Breast epithelium (tissue), 4 donors: ENCODE results near the gene SRPK1. TPM values are rescaled to one million over a fixed set of nuclear protein-coding genes. Genes with fewer than 3 reads are reported as not detected.
A peak's percentile ranks its signal among the peaks of the same experiment; 100 is the strongest.

Experiments used
- DNase-seq, 2 donors: peaks; one replicate each; pipeline ENCODE4 v3.0.0-alpha.2; 2019; ENCODE audit warnings: low spot score in 2 of 2
- H3K27ac ChIP-seq, 2 donors: fragments of 200-600 bp; sonication (generic) in 1 of 2; one replicate each; pipeline ENCODE4 v1.5.1; 2016 to 2019; ENCODE audit warnings: mild to moderate bottlenecking in 1 of 2
- H3K27me3 ChIP-seq, 2 donors: fragments of 200-600 bp; sonication (generic) in 1 of 2; one replicate each; pipeline versions ENCODE4 v1.5.1 to v1.6.0; 2017 to 2019; ENCODE audit warnings: control low read depth in 1 of 2, mild to moderate bottlenecking in 1 of 2
- H3K36me3 ChIP-seq: fragments of 200-600 bp; one replicate; pipeline ENCODE4 v1.5.1; 2019
- H3K4me1 ChIP-seq, 2 donors: fragments of 200-600 bp; sonication (generic); one replicate each; pipeline ENCODE4 v1.5.1; 2016 to 2019; ENCODE audit warnings: control low read depth in 1 of 2
- H3K4me3 ChIP-seq, 3 donors: fragments of 200-600 bp; sonication (generic); 1 replicate in 2 of 3; 2 replicates in 1 of 3; pipeline ENCODE4 v1.5.1; 2016 to 2019; ENCODE audit warnings: mild to moderate bottlenecking in 3 of 3, moderate library complexity in 2 of 3
- H3K9me3 ChIP-seq, 2 donors: fragments of 200-600 bp; sonication (generic) in 1 of 2; one replicate each; pipeline ENCODE4 v1.5.1; 2016 to 2019; ENCODE audit warnings: control low read depth in 1 of 2
- CTCF ChIP-seq, 3 donors: fragments of 450-650 bp; IDR thresholded peaks; one replicate each; pipeline ENCODE4 v1.5.1; 2016 to 2017; ENCODE audit warnings: antibody characterized with exemption in 3 of 3, mild to moderate bottlenecking in 3 of 3, moderate library complexity in 3 of 3
- POLR2A ChIP-seq: fragments of 450-650 bp; IDR thresholded peaks from one replicate; pipeline ENCODE4 v1.6.1; 2016; ENCODE audit warnings: antibody characterized with exemption, mild to moderate bottlenecking, moderate library complexity
- POLR2AphosphoS5 ChIP-seq, 3 donors: sonication (generic); formaldehyde crosslinking; IDR thresholded peaks; one replicate each; pipeline ENCODE4 v1.6.1; 2017; ENCODE audit warnings: antibody characterized with exemption in 3 of 3
- intact Hi-C: fragments of 100-400 bp; cut with DNase I; formaldehyde crosslinking; loops from one replicate; pipeline ENCODE4 v1.15.1; 2023; ENCODE audit warnings: low total_unique reads
- total RNA-seq, 3 donors: library from RNA; depleted of rRNA; stranded (reverse); fragments of >200 nt; gene quantifications; one replicate each; pipeline ENCODE4 v1.1.0, GENCODE V29; 2016

The SRPK1 gene
- total RNA-seq = 10 to 100 TPM; 29.1 to 77.7 (median 61.3) TPM

DNA sequence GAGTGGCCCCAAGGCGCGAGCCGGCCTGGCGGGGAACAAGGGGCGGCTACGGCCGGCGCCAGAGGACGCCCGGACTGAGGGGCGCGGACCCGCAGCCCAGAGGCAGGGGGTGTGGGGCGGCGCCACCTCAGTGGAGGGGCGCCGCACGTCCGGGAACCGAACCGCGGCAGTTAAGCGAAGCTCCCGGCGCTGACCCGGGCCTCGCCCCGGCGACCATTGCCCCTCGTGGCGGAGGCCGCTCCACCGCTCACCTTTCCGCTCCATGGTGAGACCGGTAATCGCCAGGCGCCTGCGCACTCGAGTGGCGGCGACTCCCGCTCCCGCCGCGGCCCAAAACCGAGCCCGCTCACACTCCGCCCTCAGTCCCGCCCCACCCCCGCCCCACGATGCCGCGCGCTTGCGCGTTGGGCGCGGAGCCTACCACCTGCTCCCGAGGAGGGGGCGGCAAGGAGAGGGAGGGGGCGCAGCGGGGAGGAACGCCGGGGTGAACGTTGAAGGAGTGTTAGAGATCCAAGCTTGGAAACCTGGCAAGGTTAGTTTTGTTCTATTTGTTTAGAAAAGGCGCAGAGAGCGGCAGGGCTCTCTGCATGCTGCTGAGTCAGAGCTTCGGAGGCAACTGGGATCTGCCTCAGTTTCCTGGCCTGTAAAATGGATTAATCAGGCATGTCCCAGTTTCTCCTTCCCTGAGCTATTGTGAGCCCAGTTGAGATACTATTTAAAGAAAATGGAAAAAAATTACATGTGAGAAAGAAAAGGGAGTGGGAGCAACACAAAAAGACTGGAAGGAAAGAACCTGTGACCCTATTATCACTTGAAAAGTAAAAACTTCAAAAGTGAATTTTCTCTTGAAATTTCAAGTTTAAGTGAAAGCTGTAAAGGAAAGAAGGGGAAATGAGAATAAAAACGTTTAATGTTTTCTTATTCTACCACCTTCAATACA is at the start of gene SRPK1:
TSS of gene SRPK1 (minus strand) at position 306 of the 940 bp plus-strand sequence. CDS start at position 264, 42 bp downstream.
- Histone ChIP-seq H3K36me3 (no peaks in the 10 kb centered on the region), H3K4me3 (peak within 1 kb of the TSS; percentile 78 to 80 (median 78)), H3K27me3 (no peaks in the 10 kb centered on the region), H3K4me1 (peaks cover 0 to 3% of the 10 kb centered on the region in 2 donors), H3K9me3 (no peaks in the 10 kb centered on the region), H3K27ac (peak within 1 kb of the TSS; percentile 81 to 86)
- DNase-seq = peak; percentile 74 to 87
- intact Hi-C loops = no loop called here
- TF ChIP-seq POLR2A (peak; percentile 29), POLR2AphosphoS5 (IDR thresholded peaks at IDR 0.05) (peak in 1 of 3 donors; percentile 23), CTCF (IDR thresholded peaks at IDR 0.05) (no peak)

DNA sequence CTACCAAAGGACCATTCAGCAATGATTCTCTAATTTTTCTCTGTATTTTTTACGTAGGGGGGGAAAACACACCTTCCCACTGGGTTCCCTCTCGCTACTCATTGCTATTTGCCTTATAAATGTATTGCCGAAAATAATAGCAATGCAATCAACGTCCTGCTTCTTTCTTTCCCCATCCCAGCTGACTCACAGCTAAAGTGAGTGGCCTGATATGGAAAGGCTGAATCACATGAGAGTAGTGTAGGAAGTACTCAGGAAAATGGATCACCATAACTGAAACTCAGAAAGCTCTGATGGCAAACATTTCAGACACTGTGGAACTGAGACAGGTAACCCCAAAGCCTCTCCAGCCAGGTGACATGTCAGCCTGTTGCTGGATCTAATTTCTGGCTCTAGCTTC is 49.3 kb upstream of the SRPK1 start:
- intact Hi-C loops = no loop called here
- no peak for DNase-seq
- H3K4me1 ChIP-seq = no peaks in the 10 kb centered on the region
- H3K27ac ChIP-seq = no peak overlapping the region
- no peak overlapping the region for H3K4me3 ChIP-seq
- TF ChIP-seq CTCF (IDR thresholded peaks at IDR 0.05) = no peak
- no peak for TF ChIP-seq POLR2A
- TF ChIP-seq POLR2AphosphoS5 (IDR thresholded peaks at IDR 0.05) = no peak
- H3K27me3 ChIP-seq = no peaks in the 10 kb centered on the region
- no peaks in the 10 kb centered on the region for H3K36me3 ChIP-seq
- H3K9me3 ChIP-seq = no peaks in the 10 kb centered on the region

- H3K36me3 ChIP-seq = no peaks in the 10 kb centered on the region
- no peak for DNase-seq
- intact Hi-C loops = no loop called here
- H3K27me3 ChIP-seq = no peaks in the 10 kb centered on the region
- H3K4me1 ChIP-seq = no peaks in the 10 kb centered on the region
- no peak overlapping the region for H3K27ac ChIP-seq
- H3K4me3 ChIP-seq = no peak overlapping the region
- TF ChIP-seq CTCF (IDR thresholded peaks at IDR 0.05) (no peak), POLR2AphosphoS5 (IDR thresholded peaks at IDR 0.05) (no peak), POLR2A (no peak)
- no peaks in the 10 kb centered on the region for H3K9me3 ChIP-seq
These were observed 48.7 kb upstream of the SRPK1 start for GRCh38 chr6:35969646-35970045.

DNA sequence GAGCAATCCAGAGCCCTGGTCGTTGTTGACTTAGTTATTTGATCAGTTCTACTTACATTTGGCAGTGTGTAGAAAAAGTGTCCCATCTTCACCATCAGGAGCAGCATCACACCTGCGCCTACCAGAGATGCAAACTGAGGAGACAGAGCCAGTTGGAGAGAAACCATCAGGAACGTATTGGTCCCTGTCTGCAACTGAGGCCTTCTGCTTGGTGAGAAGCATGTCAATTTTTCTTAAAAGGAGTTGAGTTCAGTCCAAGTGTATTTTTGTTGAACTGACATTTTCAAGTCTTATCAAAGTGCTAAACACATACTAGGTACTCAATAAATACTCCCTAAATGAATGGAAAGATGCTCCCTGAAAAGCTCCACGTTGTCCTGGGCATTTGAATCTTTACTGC is 47.9 kb upstream of the SRPK1 start:
- Histone ChIP-seq H3K36me3 (no peaks in the 10 kb centered on the region), H3K27me3 (no peaks in the 10 kb centered on the region), H3K4me3 (no peak overlapping the region), H3K4me1 (no peaks in the 10 kb centered on the region), H3K27ac (no peak overlapping the region), H3K9me3 (no peaks in the 10 kb centered on the region)
- TF ChIP-seq POLR2AphosphoS5 (IDR thresholded peaks at IDR 0.05) (no peak), CTCF (IDR thresholded peaks at IDR 0.05) (no peak), POLR2A (no peak)
- intact Hi-C loops = no loop called here
- no peak for DNase-seq

- no peaks in the 10 kb centered on the region for H3K27me3 ChIP-seq
- DNase-seq = no peak
- no peaks in the 10 kb centered on the region for H3K4me1 ChIP-seq
- no peaks in the 10 kb centered on the region for H3K36me3 ChIP-seq
- no peaks in the 10 kb centered on the region for H3K9me3 ChIP-seq
- H3K27ac ChIP-seq = no peak overlapping the region
- TF ChIP-seq POLR2A (no peak), CTCF (IDR thresholded peaks at IDR 0.05) (no peak), POLR2AphosphoS5 (IDR thresholded peaks at IDR 0.05) (no peak)
- H3K4me3 ChIP-seq = no peak overlapping the region
- intact Hi-C loops = no loop called here
These were observed 46.3 kb upstream of the SRPK1 start for GRCh38 chr6:35967076-35967774.
